Stimulated activated CD4-positive, alpha-beta T cell treated with anti-CD3 and anti-CD28 coated beads, Interleukin-4, amount 100 ng/mL, for 4 hours (primary cell): ENCODE data around the gene LRMDA.

Experiments
- DNase-seq, 2 experiments: peaks; one replicate each; pipeline ENCODE4 v3.0.0-alpha.2; 2020

LRMDA gene

GRCh38 chr10:75857269-75857846 is 425.9 kb downstream of the LRMDA start:
- DNase-seq = no peak

GRCh38 chr10:75857896-75858295 is 426.5 kb downstream of the LRMDA start:
- DNase-seq = no peak

- no peak for DNase-seq
These were observed 426.9 kb downstream of the LRMDA start for GRCh38 chr10:75858339-75858738.

- DNase-seq = no peak
These were observed 427.7 kb downstream of the LRMDA start for GRCh38 chr10:75859141-75859540.

GRCh38 chr10:75860009-75860408 is 428.6 kb downstream of the LRMDA start:
- DNase-seq = no peak

- DNase-seq = no peak
These were observed 430.2 kb downstream of the LRMDA start for GRCh38 chr10:75861582-75861981.

- no peak for DNase-seq
These were observed 431.5 kb downstream of the LRMDA start for GRCh38 chr10:75862935-75863334.

- no peak for DNase-seq
These were observed 433.3 kb downstream of the LRMDA start for GRCh38 chr10:75864717-75865116.

- DNase-seq = no peak
These were observed 434.2 kb downstream of the LRMDA start for GRCh38 chr10:75865413-75866299.

GRCh38 chr10:75866300-75866625 is 434.8 kb downstream of the LRMDA start:
- DNase-seq = no peak

GRCh38 chr10:75866731-75867130 is 435.3 kb downstream of the LRMDA start:
- DNase-seq = no peak

GRCh38 chr10:75868574-75868973 is 437.1 kb downstream of the LRMDA start:
- DNase-seq = no peak

- no peak for DNase-seq
These were observed 438.7 kb downstream of the LRMDA start for GRCh38 chr10:75870039-75870645.

GRCh38 chr10:75875740-75876139 is 444.3 kb downstream of the LRMDA start:
- DNase-seq = no peak

GRCh38 chr10:75876710-75877109 is 445.3 kb downstream of the LRMDA start:
- no peak for DNase-seq

- DNase-seq = no peak
These were observed 446.5 kb downstream of the LRMDA start for GRCh38 chr10:75877877-75878276.

- DNase-seq = no peak
These were observed 447.2 kb downstream of the LRMDA start for GRCh38 chr10:75878586-75878985.

GRCh38 chr10:75880031-75880775 is 448.8 kb downstream of the LRMDA start:
- DNase-seq = no peak

GRCh38 chr10:75883081-75884072 is 452.0 kb downstream of the LRMDA start:
- DNase-seq = no peak

- DNase-seq = no peak
These were observed 453.4 kb downstream of the LRMDA start for GRCh38 chr10:75884808-75885207.

- no peak for DNase-seq
These were observed 455.9 kb downstream of the LRMDA start for GRCh38 chr10:75887369-75887768.

GRCh38 chr10:75887992-75888680 is 456.7 kb downstream of the LRMDA start:
- DNase-seq = no peak
